NAMALWA (cell line): Measurements from ENCODE around the gene FHIP2A.
"Not testable (repeated sequence)": the region's sequence is repeated elsewhere in the genome, so short reads cannot be mapped to it uniquely, and the experiment has no call there.

Experiments used
- DNase-seq: peaks from one replicate; pipeline ENCODE4 v3.0.0-alpha.2; 2015; ENCODE audit warnings: low spot score

FHIP2A gene

GRCh38 chr10:114815791-114816190, 5.8 kb upstream of the FHIP2A start:
- DNase-seq, result no peak

- DNase-seq, result no peak
Measured at GRCh38 chr10:114816308-114816707, 5.3 kb upstream of the FHIP2A start.

- DNase-seq, result no peak
Measured at GRCh38 chr10:114819322-114819721, 2.3 kb upstream of the FHIP2A start.

- DNase-seq, result no peak
Measured at GRCh38 chr10:114821915-114822443, 399 bp downstream of the FHIP2A start.

GRCh38 chr10:114822444-114823076, 980 bp downstream of the FHIP2A start:
- peak; percentile 60 for DNase-seq

GRCh38 chr10:114823077-114823463, 1.5 kb downstream of the FHIP2A start:
- no peak for DNase-seq

- DNase-seq, result no peak
Measured at GRCh38 chr10:114824391-114824790, 2.8 kb downstream of the FHIP2A start.

GRCh38 chr10:114825513-114826253, 4.1 kb downstream of the FHIP2A start:
- DNase-seq, result no peak

- no peak for DNase-seq
Measured at GRCh38 chr10:114829160-114829909, 7.8 kb downstream of the FHIP2A start.

GRCh38 chr10:114831186-114831867, 9.7 kb downstream of the FHIP2A start:
- no peak for DNase-seq

GRCh38 chr10:114837690-114838089, 16.1 kb downstream of the FHIP2A start:
- no peak for DNase-seq

- no peak for DNase-seq
Measured at GRCh38 chr10:114839901-114840300, 18.3 kb downstream of the FHIP2A start.

GRCh38 chr10:114845978-114846693, 24.6 kb downstream of the FHIP2A start:
- no peak for DNase-seq

- DNase-seq, result not testable (repeated sequence)
Measured at GRCh38 chr10:114847517-114847916, 25.9 kb downstream of the FHIP2A start.

GRCh38 chr10:114849674-114850073, 28.1 kb downstream of the FHIP2A start:
- DNase-seq, result no peak

GRCh38 chr10:114850126-114850525, 28.5 kb downstream of the FHIP2A start:
- DNase-seq, result no peak

GRCh38 chr10:114851336-114851735, 29.8 kb downstream of the FHIP2A start:
- DNase-seq, result no peak

GRCh38 chr10:114852197-114852596, 30.6 kb downstream of the FHIP2A start:
- no peak for DNase-seq

GRCh38 chr10:114854906-114855305, 33.3 kb downstream of the FHIP2A start:
- DNase-seq, result no peak

- no peak for DNase-seq
Measured at GRCh38 chr10:114855776-114856543, 34.4 kb downstream of the FHIP2A start.
